H1 (cell line): ENCODE measurements around the gene MATN1. TPM values are rescaled to one million over a fixed set of nuclear protein-coding genes. Genes with fewer than 3 reads are reported as not detected.

Experiments
- CTCF ChIA-PET: fragments of 300-600 bp; sonication (Branson Sonifier 250); formaldehyde crosslinking; loops from one replicate; lab custom pipeline; 2021; ENCODE audit not compliant: partially characterized antibody; lab: Charles Lee
- POLR2A ChIA-PET: fragments of 300-600 bp; sonication (Branson Sonifier 250); formaldehyde crosslinking; loops from one replicate; lab custom pipeline; 2021; ENCODE audit warnings: inconsistent platforms; ENCODE audit not compliant: partially characterized antibody; lab: Charles Lee
- DNase-seq, 2 experiments: peaks; one replicate each; pipeline versions ENCODE4 v3.0.0 to v3.0.0-alpha.2; 2010 to 2022; ENCODE audit warnings: low spot score in 2 of 2, low read depth in 1 of 2, mixed read lengths in 1 of 2
- FAIRE-seq: peaks from 2 replicates; lab custom pipeline; 2011; peaks lifted over from hg19 to GRCh38; lab: Jason Lieb, UNC
- H2AFZ ChIP-seq: 2 replicates; pipeline ENCODE4 v1.8.1; 2012; ENCODE audit warnings: low read length, inconsistent platforms
- H2AK5ac ChIP-seq: 2 replicates; pipeline ENCODE4 v1.6.1; 2013; ENCODE audit warnings: low read depth, low read length
- H2BK120ac ChIP-seq: replicated peaks from 2 replicates; pipeline ENCODE3; 2013; ENCODE audit warnings: low read depth, low read length, inconsistent platforms
- H2BK12ac ChIP-seq: 2 replicates; pipeline ENCODE4 v1.6.1; 2013; ENCODE audit warnings: low read depth, low read length
- H2BK15ac ChIP-seq: 2 replicates; pipeline ENCODE4 v1.6.1; 2013; ENCODE audit warnings: low read length
- H2BK20ac ChIP-seq: 2 replicates; pipeline ENCODE4 v1.6.1; 2013; ENCODE audit warnings: low read length
- H2BK5ac ChIP-seq: 2 replicates; pipeline ENCODE4 v1.6.1; 2013; ENCODE audit warnings: low read depth, low read length
- H3K14ac ChIP-seq: 2 replicates; pipeline ENCODE4 v1.6.1; 2013; ENCODE audit warnings: inconsistent platforms; ENCODE audit not compliant: insufficient read length
- H3K18ac ChIP-seq: 2 replicates; pipeline ENCODE4 v1.6.1; 2013; ENCODE audit warnings: low read length; ENCODE audit errors: extremely low read depth
- H3K23ac ChIP-seq: 2 replicates; pipeline ENCODE4 v1.6.1; 2013; ENCODE audit warnings: inconsistent platforms; ENCODE audit not compliant: insufficient read length
- H3K23me2 ChIP-seq: 2 replicates; pipeline ENCODE4 v1.6.1; 2013; ENCODE audit warnings: low read depth, low read length
- H3K27ac ChIP-seq: 2 replicates; pipeline ENCODE4 v1.6.1; 2011; ENCODE audit warnings: low read depth, low read length, inconsistent platforms
- H3K27me3 ChIP-seq, 4 experiments: replicated peaks in 1 of 4; 1 replicate in 1 of 4; 2 replicates in 3 of 4; pipeline versions ENCODE4 v1.6.1 to v1.8.1; 2011 to 2013; ENCODE audit warnings: low read length in 3 of 4, mild to moderate bottlenecking in 3 of 4, inconsistent platforms in 2 of 4, mixed read lengths in 2 of 4, moderate library complexity in 1 of 4; ENCODE audit not compliant: control insufficient read depth in 3 of 4, insufficient read depth in 3 of 4; ENCODE audit errors: extremely low read depth in 1 of 4
- H3K36me3 ChIP-seq, 4 experiments: 2 replicates each; pipeline versions ENCODE4 v1.6.1 to v1.8.1; 2011 to 2013; ENCODE audit warnings: mild to moderate bottlenecking in 4 of 4, low read length in 3 of 4, moderate library complexity in 2 of 4, control low read depth in 1 of 4, inconsistent platforms in 1 of 4; ENCODE audit not compliant: insufficient read depth in 4 of 4, control insufficient read depth in 2 of 4
- H3K4ac ChIP-seq: replicated peaks from 2 replicates; pipeline ENCODE3; 2013; ENCODE audit warnings: low read length, low read depth, mixed read lengths, inconsistent platforms; ENCODE audit not compliant: insufficient read length
- H3K4me1 ChIP-seq, 4 experiments: replicated peaks in 1 of 4; 1 replicate in 1 of 4; 2 replicates in 3 of 4; pipeline versions ENCODE4 v1.6.1 to v1.8.1; 2011 to 2013; ENCODE audit warnings: low read length in 3 of 4, inconsistent platforms in 2 of 4, mixed read lengths in 1 of 4; ENCODE audit not compliant: insufficient read depth in 4 of 4, control insufficient read depth in 3 of 4
- H3K4me2 ChIP-seq, 2 experiments: 2 replicates each; pipeline versions ENCODE4 v1.6.1 to v1.8.1; 2011 to 2013; ENCODE audit warnings: low read depth in 2 of 2, low read length in 2 of 2, control low read depth in 1 of 2, inconsistent platforms in 1 of 2, mild to moderate bottlenecking in 1 of 2; ENCODE audit not compliant: insufficient read depth in 1 of 2
- H3K4me3 ChIP-seq, 4 experiments: fragments of 200-600, 300-600 bp in 1 of 4; sonication (generic), shearing (Covaris generic), sonication (Bioruptor Twin) in 1 of 4; 2 replicates each; pipeline versions ENCODE4 v1.5.1 to v1.8.1; 2011 to 2016; ENCODE audit warnings: low read length in 4 of 4, low read depth in 3 of 4, control low read depth in 2 of 4, inconsistent platforms in 2 of 4, mild to moderate bottlenecking in 2 of 4, mixed read lengths in 1 of 4, moderate library complexity in 1 of 4; ENCODE audit not compliant: insufficient read depth in 2 of 4; ENCODE audit errors: extremely low read depth in 1 of 4
- H3K56ac ChIP-seq: replicated peaks from 2 replicates; pipeline ENCODE3; 2013; ENCODE audit warnings: low read depth, mild to moderate bottlenecking, mixed read lengths, low read length, inconsistent platforms; ENCODE audit not compliant: insufficient read length
- H3K79me1 ChIP-seq: 2 replicates; pipeline ENCODE4 v1.6.1; 2013; ENCODE audit warnings: low read depth, low read length, control low read depth
- H3K79me2 ChIP-seq, 2 experiments: 2 replicates each; pipeline versions ENCODE4 v1.6.1 to v1.8.1; 2012 to 2013; ENCODE audit warnings: low read length in 2 of 2, mild to moderate bottlenecking in 2 of 2, inconsistent platforms in 1 of 2; ENCODE audit not compliant: insufficient read depth in 2 of 2, control insufficient read depth in 1 of 2
- H3K9ac ChIP-seq, 4 experiments: replicated peaks in 1 of 4; 1 replicate in 1 of 4; 2 replicates in 3 of 4; pipeline versions ENCODE4 v1.6.1 to v1.8.1; 2011 to 2013; ENCODE audit warnings: low read depth in 3 of 4, low read length in 3 of 4, control low read depth in 2 of 4, mild to moderate bottlenecking in 2 of 4, moderate library complexity in 2 of 4, inconsistent platforms in 1 of 4; ENCODE audit errors: extremely low read depth in 1 of 4
- H3K9me3 ChIP-seq, 2 experiments: 2 replicates each; pipeline versions ENCODE4 v1.6.1 to v1.8.1; 2012 to 2013; ENCODE audit warnings: mild to moderate bottlenecking in 2 of 2, moderate library complexity in 2 of 2, control low read depth in 1 of 2, inconsistent platforms in 1 of 2, low read depth in 1 of 2, low read length in 1 of 2, mixed read lengths in 1 of 2; ENCODE audit not compliant: insufficient read depth in 2 of 2
- H4K20me1 ChIP-seq, 2 experiments: replicated peaks in 1 of 2; 2 replicates each; pipeline versions ENCODE3 to v1.8.1; 2011 to 2013; ENCODE audit warnings: inconsistent platforms in 2 of 2, low read length in 2 of 2, mild to moderate bottlenecking in 1 of 2; ENCODE audit not compliant: insufficient read depth in 2 of 2, control insufficient read depth in 1 of 2
- H4K5ac ChIP-seq: 2 replicates; pipeline ENCODE4 v1.6.1; 2013; ENCODE audit warnings: low read length, low read depth, mixed read lengths, inconsistent platforms; ENCODE audit not compliant: insufficient read length
- H4K8ac ChIP-seq: 2 replicates; pipeline ENCODE4 v1.8.0; 2013; ENCODE audit warnings: mild to moderate bottlenecking, moderate library complexity, low read length, inconsistent platforms; ENCODE audit not compliant: insufficient read depth; ENCODE audit errors: extremely low read depth
- H4K91ac ChIP-seq: replicated peaks from 2 replicates; pipeline ENCODE3; 2013; ENCODE audit warnings: low read length, mixed read lengths, inconsistent platforms; ENCODE audit not compliant: insufficient read length
- BRCA1 ChIP-seq: IDR thresholded peaks from 2 replicates; pipeline ENCODE4 v1.6.1; 2012; ENCODE audit warnings: low read depth, low read length, improper control_type of control experiment
- CHD1 ChIP-seq: IDR thresholded peaks from 2 replicates; pipeline ENCODE4 v1.6.1; 2012; ENCODE audit warnings: low read depth, low read length, improper control_type of control experiment
- FOSL1 ChIP-seq: IDR thresholded peaks from 2 replicates; pipeline ENCODE4 v1.6.1; 2011; ENCODE audit warnings: mild to moderate bottlenecking, low read depth, low read length, moderate library complexity; ENCODE audit not compliant: insufficient read depth
- KDM4A ChIP-seq: IDR thresholded peaks from one replicate; pipeline ENCODE4 v1.7.1; 2012; ENCODE audit warnings: low read depth, mild to moderate bottlenecking, moderate library complexity, low read length, inconsistent platforms; ENCODE audit not compliant: severe bottlenecking
- SIRT6 ChIP-seq: IDR thresholded peaks from one replicate; pipeline ENCODE4 v1.7.1; 2012; ENCODE audit warnings: low read length, inconsistent platforms
- SP2 ChIP-seq: IDR thresholded peaks from 2 replicates; pipeline ENCODE4 v1.6.1; 2012; ENCODE audit warnings: mild to moderate bottlenecking, low read length, inconsistent platforms
- SP4 ChIP-seq: IDR thresholded peaks from 2 replicates; pipeline ENCODE4 v1.6.1; 2012; ENCODE audit warnings: low read length, inconsistent platforms
- WGBS, 2 experiments: shearing (Covaris generic) in 1 of 2; methylation state at CpG; one replicate each; pipeline versions ENCODE4 v1.1.6 to v1.1.7; 2013 to 2015; ENCODE audit warnings: low lambda C conversion rate in 2 of 2, mixed read lengths in 2 of 2, inconsistent platforms in 1 of 2, low coverage in 1 of 2, missing lambda C conversion rate in 1 of 2; ENCODE audit not compliant: insufficient replicate concordance in 2 of 2, insufficient coverage in 1 of 2, insufficient read length in 1 of 2; ENCODE audit errors: extremely low coverage in 1 of 2, missing lambda C conversion rate in 1 of 2; 5-methylcytosine and 5-hydroxymethylcytosine counted together
- polyA plus RNA-seq, 7 experiments: library from polyadenylated mRNA; depleted of rRNA in 3 of 7; stranded (reverse) in 5 of 7; unstranded in 2 of 7; fragments of >200 nt in 5 of 7; fragments of 200-250 nt in 2 of 7; gene quantifications; 1 replicate in 5 of 7; 2 replicates in 1 of 7; 4 replicates in 1 of 7; pipeline versions ENCODE4 v1.2.1 to v1.2.3, GENCODE V29; 2011 to 2013; ENCODE audit warnings: missing spikeins in 2 of 7, mixed read lengths in 2 of 7
- total RNA-seq: library from RNA; stranded (reverse); fragmentation: NEBNext Ultra II Directional; extraction: Animal tissue kit (Norgen Biotek cat#: 25700); gene quantifications from 2 replicates; pipeline ENCODE4 v1.2.1, GENCODE V29; 2021
- TF ChIP-seq, protein P1 (sequence below), 3 experiments: IDR thresholded peaks; 1 replicate in 2 of 3; 2 replicates in 1 of 3; pipeline versions ENCODE4 v1.5.1 to v1.6.1; 2011; ENCODE audit warnings: low read length in 3 of 3, mild to moderate bottlenecking in 3 of 3, inconsistent platforms in 2 of 3, low read depth in 1 of 3, moderate library complexity in 1 of 3; ENCODE audit not compliant: insufficient read depth in 1 of 3; ENCODE audit errors: control extremely low read depth in 1 of 3
- TF ChIP-seq, protein P2 (sequence below): IDR thresholded peaks from 2 replicates; pipeline ENCODE4 v1.6.1; 2011; ENCODE audit warnings: low read depth, mild to moderate bottlenecking, low read length; ENCODE audit not compliant: insufficient read depth

The MATN1 gene
- total and polyA plus RNA-seq, 2 of the 8 experiments (the other 6 are each of a cell fraction or from before 2014, with no cell fraction given) = 0.12 to 0.28 TPM

DNA sequence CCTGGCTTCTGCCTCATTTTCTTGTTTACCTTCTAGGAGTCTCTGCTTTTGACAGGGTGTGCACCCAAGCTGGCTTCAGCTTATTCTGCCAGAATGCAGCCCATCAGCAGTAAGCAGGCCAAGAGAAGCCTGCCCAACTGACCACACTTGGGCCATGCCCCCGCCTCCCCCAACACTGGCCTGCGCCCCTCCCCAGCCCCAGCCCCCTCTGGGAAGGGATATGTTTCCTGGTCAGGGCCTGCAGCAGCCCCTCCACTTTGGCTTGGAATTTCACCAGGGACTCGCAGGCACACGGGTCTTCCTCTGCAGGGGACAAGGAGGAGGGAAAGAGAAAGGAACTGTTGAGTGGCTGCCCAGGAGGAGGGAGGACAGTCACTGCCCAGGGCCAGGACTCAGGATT lies 9.4 kb downstream of the MATN1 start:
- no peak overlapping the region for H2BK15ac ChIP-seq
- H3K14ac ChIP-seq = no peak overlapping the region
- H3K4me2 ChIP-seq = no peak overlapping the region
- H3K36me3 ChIP-seq = no peaks in the 10 kb centered on the region
- H2BK5ac ChIP-seq = no peak overlapping the region
- no peak overlapping the region for H4K91ac ChIP-seq
- no peak overlapping the region for H2BK20ac ChIP-seq
- peaks cover 10 to 11% of the 10 kb centered on the region in 2 experiments for H3K9me3 ChIP-seq
- no peak overlapping the region for H3K23ac ChIP-seq
- H3K79me2 ChIP-seq = no peaks in the 10 kb centered on the region
- no peak overlapping the region for H2AFZ ChIP-seq
- no peaks in the 10 kb centered on the region for H3K79me1 ChIP-seq
- H3K27me3 ChIP-seq = no peaks in the 10 kb centered on the region
- H4K20me1 ChIP-seq = no peaks in the 10 kb centered on the region
- DNase-seq = no peak
- 96% methylated on average over 2 of the region's 4 CpGs; no CpG with 5 or more reads in 1 of the 2 experiments for whole genome bisulfite sequencing, 2 experiments
- H2BK12ac ChIP-seq = no peak overlapping the region
- no peak overlapping the region for H2BK120ac ChIP-seq
- H3K27ac ChIP-seq = no peak overlapping the region
- H3K4me3 ChIP-seq = no peak overlapping the region
- CTCF ChIA-PET = interaction anchor here (1.0 to 55.1 kb wide), 2 partner anchors 16 to 52 kb away, joined by 3 to 1640 read pairs; partner anchors contain the start of gene LAPTM5
- no peak for FAIRE-seq
- no peak overlapping the region for H3K9ac ChIP-seq
- no peak overlapping the region for H3K56ac ChIP-seq
- no peak overlapping the region for H3K4ac ChIP-seq
- H3K23me2 ChIP-seq = peaks cover 10% of the 10 kb centered on the region; the same call in 1 of the 2 replicates
- POLR2A ChIA-PET = no interaction called here
- peaks cover 0 to 4% (median 0%) of the 10 kb centered on the region in 4 experiments; a peak in 4 of 7 replicates for H3K4me1 ChIP-seq
- TF ChIP-seq FOSL1 = no peak
- TF ChIP-seq SP4 = no peak
- TF ChIP-seq BRCA1 = no peak
- no peak for TF ChIP-seq SP2
- TF ChIP-seq, protein P1, sequence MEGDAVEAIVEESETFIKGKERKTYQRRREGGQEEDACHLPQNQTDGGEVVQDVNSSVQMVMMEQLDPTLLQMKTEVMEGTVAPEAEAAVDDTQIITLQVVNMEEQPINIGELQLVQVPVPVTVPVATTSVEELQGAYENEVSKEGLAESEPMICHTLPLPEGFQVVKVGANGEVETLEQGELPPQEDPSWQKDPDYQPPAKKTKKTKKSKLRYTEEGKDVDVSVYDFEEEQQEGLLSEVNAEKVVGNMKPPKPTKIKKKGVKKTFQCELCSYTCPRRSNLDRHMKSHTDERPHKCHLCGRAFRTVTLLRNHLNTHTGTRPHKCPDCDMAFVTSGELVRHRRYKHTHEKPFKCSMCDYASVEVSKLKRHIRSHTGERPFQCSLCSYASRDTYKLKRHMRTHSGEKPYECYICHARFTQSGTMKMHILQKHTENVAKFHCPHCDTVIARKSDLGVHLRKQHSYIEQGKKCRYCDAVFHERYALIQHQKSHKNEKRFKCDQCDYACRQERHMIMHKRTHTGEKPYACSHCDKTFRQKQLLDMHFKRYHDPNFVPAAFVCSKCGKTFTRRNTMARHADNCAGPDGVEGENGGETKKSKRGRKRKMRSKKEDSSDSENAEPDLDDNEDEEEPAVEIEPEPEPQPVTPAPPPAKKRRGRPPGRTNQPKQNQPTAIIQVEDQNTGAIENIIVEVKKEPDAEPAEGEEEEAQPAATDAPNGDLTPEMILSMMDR (IDR thresholded peaks at IDR 0.05; ENCODE audit: control extremely low read depth in 1 of 3, insufficient read depth in 1 of 3, low read depth in 1 of 3, low read length in 3 of 3) = no peak
- TF ChIP-seq SIRT6 = no peak
- TF ChIP-seq KDM4A = no peak
- no peak for TF ChIP-seq CHD1
- TF ChIP-seq, protein P2, sequence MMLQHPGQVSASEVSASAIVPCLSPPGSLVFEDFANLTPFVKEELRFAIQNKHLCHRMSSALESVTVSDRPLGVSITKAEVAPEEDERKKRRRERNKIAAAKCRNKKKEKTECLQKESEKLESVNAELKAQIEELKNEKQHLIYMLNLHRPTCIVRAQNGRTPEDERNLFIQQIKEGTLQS = no peak
- H4K5ac ChIP-seq = no peak overlapping the region
- H3K18ac ChIP-seq = no peak overlapping the region
- H2AK5ac ChIP-seq = no peak overlapping the region
- H4K8ac ChIP-seq = no peak overlapping the region
